ENCODE results near the gene KRT81. TPM values are rescaled to one million over a fixed set of nuclear protein-coding genes. Genes with fewer than 3 reads are reported as not detected.

KRT81 gene
- total RNA-seq, result not detected

GRCh38 chr12:52291267-52291935 lies at the start of gene KRT81:
Gene KRT81 (minus strand): TSS chr12:52291534. CDS start chr12:52291465, 69 bp downstream.

DNA sequence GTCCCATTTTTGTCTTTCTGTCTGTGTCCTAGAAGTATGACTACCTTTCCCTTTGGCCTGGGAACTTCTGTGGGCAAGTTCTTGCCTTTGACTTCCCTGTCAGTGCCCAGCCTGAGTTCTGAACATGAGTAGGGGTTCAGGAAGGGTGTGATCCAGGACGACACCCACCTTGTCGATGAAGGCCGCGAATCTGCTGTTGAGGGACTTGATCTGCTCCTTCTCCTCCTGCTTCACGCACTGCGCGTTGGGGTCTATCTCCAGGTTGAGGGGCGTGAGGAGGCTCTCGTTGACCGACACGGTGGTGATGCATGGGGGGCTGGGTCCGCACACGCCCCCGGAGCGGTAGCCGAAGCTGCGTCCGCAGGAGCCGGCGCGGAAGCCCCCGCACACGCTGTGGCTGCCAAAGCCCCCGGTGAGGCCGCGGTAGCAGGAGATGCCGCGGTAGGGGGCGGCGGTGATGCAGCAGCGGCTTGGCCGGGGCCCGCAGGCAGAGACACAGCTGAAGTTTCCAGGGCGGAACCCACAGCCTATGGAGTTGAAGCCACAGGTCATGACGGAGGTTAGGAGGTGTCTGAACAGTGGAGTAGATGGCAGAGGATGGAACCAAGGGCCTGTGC lies 29.6 kb upstream of the KRT81 start, which contains the start of gene KRT83:
Gene KRT83 (minus strand): TSS at position 615 of the 617 bp plus-strand sequence. CDS start 63 bp downstream, at position 552.

DNA sequence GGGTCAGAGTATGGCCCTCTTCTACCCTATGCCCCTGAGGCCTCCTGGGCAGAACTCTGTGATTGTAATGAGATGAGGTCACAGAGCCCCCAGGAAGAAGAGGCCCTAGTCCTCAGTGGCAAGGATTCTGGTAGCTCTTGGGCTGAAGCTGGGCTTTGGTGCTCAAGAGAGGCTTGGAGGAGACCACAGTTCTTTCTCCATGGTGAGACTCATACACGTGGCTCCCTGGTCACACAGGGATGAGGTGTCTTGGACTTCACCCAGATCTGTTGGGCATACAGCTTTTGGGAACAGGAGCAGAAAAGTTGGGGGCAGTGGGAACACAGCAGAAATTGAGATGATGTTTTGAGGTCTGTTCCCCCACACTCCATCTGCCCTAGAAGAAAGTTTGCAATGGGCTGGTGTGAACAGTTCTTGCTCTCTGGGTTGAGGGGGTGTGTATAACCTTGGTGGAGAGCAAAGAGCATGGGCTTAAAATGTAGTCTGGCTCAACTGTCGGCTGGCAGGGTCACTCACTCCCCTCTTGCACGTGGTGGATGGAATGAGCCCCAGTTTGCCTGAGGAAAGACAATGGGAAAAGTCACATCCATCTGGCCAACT lies 16.7 kb downstream of the KRT81 start, which contains the start of gene KRT86:
Gene KRT86 (plus strand): TSS at position 125 of the 600 bp plus-strand sequence. CDS start 27,272 bp downstream, outside the sequence.

Other genes starting within 250 kb of the KRT81 start
- gene NR4A1, start 240.1 kb downstream of the KRT81 start, total RNA-seq, result 10 to 100 TPM in 1 of 2 donors, 1 to 10 TPM in 1; 7.2 to 11.0 TPM
- 10 to 100 TPM; 33.4 to 70.6 TPM for gene ATG101, start 221.6 kb downstream of the KRT81 start, total RNA-seq
- not detected for gene SMIM41, start 211.8 kb downstream of the KRT81 start, total RNA-seq
- under 1 TPM in 1 of 2 donors, not detected in 1; under 0.01 TPM for gene KRT80, start 99.5 kb downstream of the KRT81 start, total RNA-seq
- under 1 TPM; under 0.01 to 1.00 TPM for gene KRT7, start 58.3 kb downstream of the KRT81 start, total RNA-seq
- not detected for gene KRT86, start 16.9 kb downstream of the KRT81 start, total RNA-seq
- gene KRT83, start 29.9 kb upstream of the KRT81 start, total RNA-seq, result not detected
- gene KRT85, start 75.9 kb upstream of the KRT81 start, total RNA-seq, result not detected
- not detected for gene KRT84, start 94.1 kb upstream of the KRT81 start, total RNA-seq
- not detected for gene KRT82, start 114.8 kb upstream of the KRT81 start, total RNA-seq
- gene KRT75, start 142.8 kb upstream of the KRT81 start, total RNA-seq, result not detected
- gene KRT6B, start 160.6 kb upstream of the KRT81 start, total RNA-seq, result under 1 TPM in 1 of 2 donors, not detected in 1; 0.34 TPM
- not detected for gene KRT6C, start 182.3 kb upstream of the KRT81 start, total RNA-seq
- gene KRT6A, start 201.7 kb upstream of the KRT81 start, total RNA-seq, result 1 to 10 TPM in 1 of 2 donors, not detected in 1; 1.0 TPM
- gene KRT5, start 228.9 kb upstream of the KRT81 start, total RNA-seq, result under 1 TPM in 1 of 2 donors, not detected in 1; 0.69 TPM